ENCODE measurements around the gene ZBTB17. TPM values are rescaled to one million over a fixed set of nuclear protein-coding genes. Genes with fewer than 3 reads are reported as not detected.

ZBTB17 gene
- total RNA-seq, 1 experiment from 2014 or later: 41.6 TPM

- Histone ChIP-seq H3K27ac (ENCODE audit: low read length) (no peak overlapping the region), H3K4me1 (ENCODE audit: control insufficient read depth, insufficient read depth, low read length) (peaks cover 9% of the 10 kb centered on the region), H3K36me3 (ENCODE audit: control insufficient read depth, insufficient read depth, low read length) (no peaks in the 10 kb centered on the region), H3K9me3 (ENCODE audit: control insufficient read depth, insufficient read depth, low read depth, low read length) (no peaks in the 10 kb centered on the region), H3K27me3 (ENCODE audit: control insufficient read depth, insufficient read depth, low read length) (no peaks in the 10 kb centered on the region), H3K4me3 (ENCODE audit: low read depth in 2 of 2, low read length in 2 of 2) (no peak overlapping the region)
- ChIA-PET CTCF (no interaction called here), POLR2A (no interaction called here)
- TF ChIP-seq POLR2AphosphoS5 (IDR thresholded peaks at IDR 0.05; ENCODE audit: low read depth, low read length) (no peak), TCF7L2 (IDR thresholded peaks at IDR 0.05; ENCODE audit: low read depth, low read length) (no peak), SIN3A (IDR thresholded peaks at IDR 0.05; ENCODE audit: borderline replicate concordance, insufficient read depth, low read depth, low read length) (no peak)
- TF ChIP-seq, protein P1, sequence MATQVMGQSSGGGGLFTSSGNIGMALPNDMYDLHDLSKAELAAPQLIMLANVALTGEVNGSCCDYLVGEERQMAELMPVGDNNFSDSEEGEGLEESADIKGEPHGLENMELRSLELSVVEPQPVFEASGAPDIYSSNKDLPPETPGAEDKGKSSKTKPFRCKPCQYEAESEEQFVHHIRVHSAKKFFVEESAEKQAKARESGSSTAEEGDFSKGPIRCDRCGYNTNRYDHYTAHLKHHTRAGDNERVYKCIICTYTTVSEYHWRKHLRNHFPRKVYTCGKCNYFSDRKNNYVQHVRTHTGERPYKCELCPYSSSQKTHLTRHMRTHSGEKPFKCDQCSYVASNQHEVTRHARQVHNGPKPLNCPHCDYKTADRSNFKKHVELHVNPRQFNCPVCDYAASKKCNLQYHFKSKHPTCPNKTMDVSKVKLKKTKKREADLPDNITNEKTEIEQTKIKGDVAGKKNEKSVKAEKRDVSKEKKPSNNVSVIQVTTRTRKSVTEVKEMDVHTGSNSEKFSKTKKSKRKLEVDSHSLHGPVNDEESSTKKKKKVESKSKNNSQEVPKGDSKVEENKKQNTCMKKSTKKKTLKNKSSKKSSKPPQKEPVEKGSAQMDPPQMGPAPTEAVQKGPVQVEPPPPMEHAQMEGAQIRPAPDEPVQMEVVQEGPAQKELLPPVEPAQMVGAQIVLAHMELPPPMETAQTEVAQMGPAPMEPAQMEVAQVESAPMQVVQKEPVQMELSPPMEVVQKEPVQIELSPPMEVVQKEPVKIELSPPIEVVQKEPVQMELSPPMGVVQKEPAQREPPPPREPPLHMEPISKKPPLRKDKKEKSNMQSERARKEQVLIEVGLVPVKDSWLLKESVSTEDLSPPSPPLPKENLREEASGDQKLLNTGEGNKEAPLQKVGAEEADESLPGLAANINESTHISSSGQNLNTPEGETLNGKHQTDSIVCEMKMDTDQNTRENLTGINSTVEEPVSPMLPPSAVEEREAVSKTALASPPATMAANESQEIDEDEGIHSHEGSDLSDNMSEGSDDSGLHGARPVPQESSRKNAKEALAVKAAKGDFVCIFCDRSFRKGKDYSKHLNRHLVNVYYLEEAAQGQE (IDR thresholded peaks at IDR 0.05; ENCODE audit: insufficient read depth in 1 of 2, low read depth in 2 of 2, low read length in 1 of 2): no peak
- TF ChIP-seq, protein P2, sequence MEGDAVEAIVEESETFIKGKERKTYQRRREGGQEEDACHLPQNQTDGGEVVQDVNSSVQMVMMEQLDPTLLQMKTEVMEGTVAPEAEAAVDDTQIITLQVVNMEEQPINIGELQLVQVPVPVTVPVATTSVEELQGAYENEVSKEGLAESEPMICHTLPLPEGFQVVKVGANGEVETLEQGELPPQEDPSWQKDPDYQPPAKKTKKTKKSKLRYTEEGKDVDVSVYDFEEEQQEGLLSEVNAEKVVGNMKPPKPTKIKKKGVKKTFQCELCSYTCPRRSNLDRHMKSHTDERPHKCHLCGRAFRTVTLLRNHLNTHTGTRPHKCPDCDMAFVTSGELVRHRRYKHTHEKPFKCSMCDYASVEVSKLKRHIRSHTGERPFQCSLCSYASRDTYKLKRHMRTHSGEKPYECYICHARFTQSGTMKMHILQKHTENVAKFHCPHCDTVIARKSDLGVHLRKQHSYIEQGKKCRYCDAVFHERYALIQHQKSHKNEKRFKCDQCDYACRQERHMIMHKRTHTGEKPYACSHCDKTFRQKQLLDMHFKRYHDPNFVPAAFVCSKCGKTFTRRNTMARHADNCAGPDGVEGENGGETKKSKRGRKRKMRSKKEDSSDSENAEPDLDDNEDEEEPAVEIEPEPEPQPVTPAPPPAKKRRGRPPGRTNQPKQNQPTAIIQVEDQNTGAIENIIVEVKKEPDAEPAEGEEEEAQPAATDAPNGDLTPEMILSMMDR (IDR thresholded peaks at IDR 0.05): no peak
- intact Hi-C loops (cut with micrococcal nuclease; ENCODE audit: unreplicated experiment) (no loop called here), in situ Hi-C loops (cut with HindIII; ENCODE audit: low pct_unique_long_range_greater_than_20kb, low sequenced_read_pairs) (no loop called here)
- no peak for DNase-seq (ENCODE audit: low read depth, low spot score)
- no TSS peak for BruUV-seq (replicated peaks)
- ATAC-seq: no peak
Measured at GRCh38 chr1:15963968-15964648, 11.8 kb downstream of the ZBTB17 start.

DNA sequence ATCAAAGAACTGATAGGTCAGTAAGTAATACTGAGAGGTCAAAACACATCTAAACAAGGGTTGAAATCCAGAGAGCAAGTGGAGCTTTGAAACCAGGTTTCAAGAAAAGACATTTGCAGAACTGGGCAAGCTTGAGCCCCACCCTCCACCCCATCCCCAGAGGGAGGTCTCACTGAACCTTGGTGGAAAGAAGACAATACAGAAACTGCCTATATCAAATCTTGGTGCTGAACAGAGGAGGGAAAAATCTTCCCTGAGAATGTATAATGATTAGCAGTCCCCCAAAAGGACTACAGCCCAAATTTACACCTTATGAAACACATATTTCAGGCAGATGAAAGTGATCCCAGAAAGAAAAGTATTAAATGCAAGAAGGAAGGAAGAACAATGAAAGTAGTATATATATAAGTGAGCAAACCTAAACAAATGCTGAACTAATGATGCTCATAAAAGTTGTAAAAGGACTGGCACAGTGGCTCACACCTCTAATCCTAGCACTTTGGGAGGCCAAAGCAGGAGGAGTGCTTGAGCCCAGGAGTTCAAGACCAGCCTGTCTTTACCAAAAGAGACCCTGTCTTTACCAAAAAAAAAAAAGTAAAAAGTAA, 12.4 kb downstream of the ZBTB17 start:
- intact Hi-C loops (cut with micrococcal nuclease; ENCODE audit: unreplicated experiment) (no loop called here), in situ Hi-C loops (cut with HindIII; ENCODE audit: low pct_unique_long_range_greater_than_20kb, low sequenced_read_pairs) (no loop called here)
- peaks cover 9% of the 10 kb centered on the region for H3K4me1 ChIP-seq (ENCODE audit: control insufficient read depth, insufficient read depth, low read length)
- no peaks in the 10 kb centered on the region for H3K9me3 ChIP-seq (ENCODE audit: control insufficient read depth, insufficient read depth, low read depth, low read length)
- ATAC-seq: no peak
- ChIA-PET CTCF (no interaction called here), POLR2A (no interaction called here)
- no peaks in the 10 kb centered on the region for H3K36me3 ChIP-seq (ENCODE audit: control insufficient read depth, insufficient read depth, low read length)
- TF ChIP-seq, protein P1 (IDR thresholded peaks at IDR 0.05; ENCODE audit: insufficient read depth in 1 of 2, low read depth in 2 of 2, low read length in 1 of 2): no peak
- TF ChIP-seq POLR2AphosphoS5 (IDR thresholded peaks at IDR 0.05; ENCODE audit: low read depth, low read length) (no peak), SIN3A (IDR thresholded peaks at IDR 0.05; ENCODE audit: borderline replicate concordance, insufficient read depth, low read depth, low read length) (no peak), TCF7L2 (IDR thresholded peaks at IDR 0.05; ENCODE audit: low read depth, low read length) (no peak)
- TF ChIP-seq, protein P2 (IDR thresholded peaks at IDR 0.05): no peak
- H3K27ac ChIP-seq (ENCODE audit: low read length): no peak overlapping the region
- no TSS peak for BruUV-seq (replicated peaks)
- H3K27me3 ChIP-seq (ENCODE audit: control insufficient read depth, insufficient read depth, low read length): no peaks in the 10 kb centered on the region
- DNase-seq (ENCODE audit: low read depth, low spot score): no peak
- no peak overlapping the region for H3K4me3 ChIP-seq (ENCODE audit: low read depth in 2 of 2, low read length in 2 of 2)

Measured in Panc1 (cell line).